CD4-positive, alpha-beta T cell treated with Interleukin-4 for 1 hour (primary cell): Measurements from ENCODE around the gene TNPO3.

Source experiments
- DNase-seq, 2 donors: peaks; one replicate each; pipeline ENCODE4 v3.0.0-alpha.2; 2020 to 2022

Gene TNPO3

DNA sequence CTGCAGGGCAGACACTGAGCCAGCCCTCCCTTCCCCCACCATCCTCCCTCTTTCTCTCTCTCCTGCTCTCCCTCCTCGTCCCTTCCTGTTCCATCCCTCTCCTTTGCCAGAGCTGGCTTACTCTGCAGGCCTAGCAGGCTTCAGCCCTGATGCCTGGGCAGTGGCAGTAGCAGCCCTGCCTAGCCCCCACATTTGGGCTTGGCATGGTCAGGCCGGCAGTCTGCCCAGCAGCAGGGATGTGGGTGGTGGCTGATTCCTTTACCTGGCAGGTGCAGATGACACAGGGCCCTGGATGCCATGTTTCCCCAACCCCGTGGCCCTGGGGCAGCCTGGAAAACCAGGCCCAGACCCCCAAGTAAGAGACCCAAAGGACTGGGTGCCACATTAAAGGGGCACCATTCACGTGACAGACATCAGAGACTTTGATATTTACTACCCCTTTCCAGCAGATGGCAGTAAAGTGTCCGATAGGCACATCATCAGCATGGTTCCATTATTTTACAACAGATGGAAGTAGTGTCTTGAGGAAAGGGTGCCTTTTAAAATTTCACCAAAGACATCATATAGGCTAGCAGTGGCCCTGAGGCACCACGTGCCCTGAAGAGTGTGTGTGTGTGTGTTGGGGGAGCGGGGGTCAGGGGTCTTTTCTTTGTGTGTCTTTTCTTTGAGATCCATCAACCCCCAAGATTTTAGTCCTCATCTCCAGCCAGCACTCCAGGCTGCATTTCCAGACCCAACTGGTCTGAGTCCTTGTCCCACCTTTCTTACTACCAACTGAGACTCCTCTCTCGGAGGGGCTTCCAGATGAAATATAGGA is 150.3 kb downstream of the TNPO3 start:
- peak; percentile 44 to 74 for DNase-seq
